Fibroblast of skin of left biceps (primary cell): ENCODE results near the gene RAP1GAP.
"Not testable (repeated sequence)": the region's sequence is repeated elsewhere in the genome, so short reads cannot be mapped to it uniquely, and the experiment has no call there.

Experiments used
- DNase-seq, 2 experiments: peaks; one replicate each; pipeline ENCODE4 v3.0.0-alpha.2; 2013; ENCODE audit warnings: low read depth in 2 of 2

Gene RAP1GAP

GRCh38 chr1:21570885-21571284 lies 98.3 kb downstream of the RAP1GAP start:
- DNase-seq, result no peak

GRCh38 chr1:21570528-21570875 lies 98.7 kb downstream of the RAP1GAP start:
- no peak for DNase-seq

GRCh38 chr1:21569820-21570527 lies 99.2 kb downstream of the RAP1GAP start:
- no peak for DNase-seq

- no peak for DNase-seq
Observed at GRCh38 chr1:21568809-21569385, 100.3 kb downstream of the RAP1GAP start.

GRCh38 chr1:21568006-21568746 lies 101.0 kb downstream of the RAP1GAP start:
- DNase-seq, result no peak

- peak in 1 of 2 experiments; percentile 40 for DNase-seq
Observed at GRCh38 chr1:21567241-21568005, 101.7 kb downstream of the RAP1GAP start.

- not testable (repeated sequence) for DNase-seq
Observed at GRCh38 chr1:21566361-21566760, 102.8 kb downstream of the RAP1GAP start.

- no peak for DNase-seq
Observed at GRCh38 chr1:21565285-21565684, 103.9 kb downstream of the RAP1GAP start.

GRCh38 chr1:21564521-21565095 lies 104.5 kb downstream of the RAP1GAP start:
- DNase-seq, result no peak

- no peak for DNase-seq
Observed at GRCh38 chr1:21563971-21564370, 105.2 kb downstream of the RAP1GAP start.

- DNase-seq, result no peak
Observed at GRCh38 chr1:21562896-21563295, 106.3 kb downstream of the RAP1GAP start.

GRCh38 chr1:21560916-21561638 lies 108.1 kb downstream of the RAP1GAP start:
- DNase-seq, result no peak

GRCh38 chr1:21559788-21560567 lies 109.2 kb downstream of the RAP1GAP start:
- no peak for DNase-seq

GRCh38 chr1:21553116-21553926 lies 115.8 kb downstream of the RAP1GAP start:
- peak in 1 of 2 experiments; percentile 27 for DNase-seq

GRCh38 chr1:21552715-21553114 lies 116.4 kb downstream of the RAP1GAP start:
- peak; percentile 77 to 78 for DNase-seq

GRCh38 chr1:21550866-21551475 lies 118.2 kb downstream of the RAP1GAP start:
- no peak for DNase-seq

GRCh38 chr1:21550097-21550496 lies 119.1 kb downstream of the RAP1GAP start:
- no peak for DNase-seq

- no peak for DNase-seq
Observed at GRCh38 chr1:21547876-21548275, 121.3 kb downstream of the RAP1GAP start.
